Stomach (tissue), 4 donors: Measurements from ENCODE around the gene RPAP3.

Source experiments
- EP300 ChIP-seq: sonication (generic); formaldehyde crosslinking; IDR thresholded peaks from one replicate; pipeline ENCODE4 v1.6.1; 2017; ENCODE audit warnings: antibody characterized with exemption
- TF ChIP-seq, protein P1 (sequence below), 7 experiments: fragments of 450-650 bp in 4 of 7; fragments of 200-600 bp in 3 of 7; sonication (generic) in 3 of 7; IDR thresholded peaks; one replicate each; pipeline ENCODE4 v1.5.1; 2016 to 2019; ENCODE audit warnings: antibody characterized with exemption in 7 of 7, control low read depth in 2 of 7, mild to moderate bottlenecking in 1 of 7

- TF ChIP-seq, protein P1, sequence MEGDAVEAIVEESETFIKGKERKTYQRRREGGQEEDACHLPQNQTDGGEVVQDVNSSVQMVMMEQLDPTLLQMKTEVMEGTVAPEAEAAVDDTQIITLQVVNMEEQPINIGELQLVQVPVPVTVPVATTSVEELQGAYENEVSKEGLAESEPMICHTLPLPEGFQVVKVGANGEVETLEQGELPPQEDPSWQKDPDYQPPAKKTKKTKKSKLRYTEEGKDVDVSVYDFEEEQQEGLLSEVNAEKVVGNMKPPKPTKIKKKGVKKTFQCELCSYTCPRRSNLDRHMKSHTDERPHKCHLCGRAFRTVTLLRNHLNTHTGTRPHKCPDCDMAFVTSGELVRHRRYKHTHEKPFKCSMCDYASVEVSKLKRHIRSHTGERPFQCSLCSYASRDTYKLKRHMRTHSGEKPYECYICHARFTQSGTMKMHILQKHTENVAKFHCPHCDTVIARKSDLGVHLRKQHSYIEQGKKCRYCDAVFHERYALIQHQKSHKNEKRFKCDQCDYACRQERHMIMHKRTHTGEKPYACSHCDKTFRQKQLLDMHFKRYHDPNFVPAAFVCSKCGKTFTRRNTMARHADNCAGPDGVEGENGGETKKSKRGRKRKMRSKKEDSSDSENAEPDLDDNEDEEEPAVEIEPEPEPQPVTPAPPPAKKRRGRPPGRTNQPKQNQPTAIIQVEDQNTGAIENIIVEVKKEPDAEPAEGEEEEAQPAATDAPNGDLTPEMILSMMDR (IDR thresholded peaks at IDR 0.05) = no peak
- no peak for TF ChIP-seq EP300
Observed at GRCh38 chr12:47747596-47748506, 42.0 kb upstream of the RPAP3 start.
